ENCODE results near the gene ZNF169. TPM values are rescaled to one million over a fixed set of nuclear protein-coding genes. Genes with fewer than 3 reads are reported as not detected.
"Not testable (repeated sequence)": the region's sequence is repeated elsewhere in the genome, so short reads cannot be mapped to it uniquely, and the experiment has no call there.

The ZNF169 gene
- total RNA-seq, 1 donor from 2014 or later, result 10.0 TPM

DNA sequence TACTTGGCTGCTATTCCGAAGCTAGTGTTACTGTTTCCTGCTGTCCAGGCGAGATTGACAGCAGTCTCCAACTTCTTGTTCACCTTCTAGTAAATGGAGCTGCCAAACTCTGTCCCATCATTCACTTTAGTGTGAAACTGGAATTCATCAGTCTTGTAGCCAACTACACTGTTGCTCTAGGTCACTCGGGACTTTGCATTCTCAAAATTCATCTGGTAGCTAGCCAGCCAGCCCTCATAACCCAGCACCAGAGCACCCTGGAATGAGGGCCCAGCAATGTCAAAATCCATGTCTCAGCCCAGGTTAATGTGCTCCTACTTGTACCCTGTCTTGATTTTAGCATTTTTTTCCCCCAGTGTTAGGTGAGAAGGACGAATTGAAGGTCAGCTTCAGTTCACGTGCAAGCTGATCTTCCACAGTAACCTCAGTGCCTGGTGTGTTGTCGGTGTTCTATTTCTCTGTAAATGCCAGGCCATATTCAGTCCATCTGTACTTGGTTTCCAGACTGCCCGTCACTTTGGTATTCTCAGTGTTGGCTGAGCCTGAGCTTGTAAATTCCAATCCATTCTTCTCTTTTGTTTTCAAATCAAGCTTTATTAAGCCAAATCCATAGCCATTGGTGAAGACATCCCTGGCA, 28.9 kb downstream of the ZNF169 start:
- DNase-seq, result no peak

DNA sequence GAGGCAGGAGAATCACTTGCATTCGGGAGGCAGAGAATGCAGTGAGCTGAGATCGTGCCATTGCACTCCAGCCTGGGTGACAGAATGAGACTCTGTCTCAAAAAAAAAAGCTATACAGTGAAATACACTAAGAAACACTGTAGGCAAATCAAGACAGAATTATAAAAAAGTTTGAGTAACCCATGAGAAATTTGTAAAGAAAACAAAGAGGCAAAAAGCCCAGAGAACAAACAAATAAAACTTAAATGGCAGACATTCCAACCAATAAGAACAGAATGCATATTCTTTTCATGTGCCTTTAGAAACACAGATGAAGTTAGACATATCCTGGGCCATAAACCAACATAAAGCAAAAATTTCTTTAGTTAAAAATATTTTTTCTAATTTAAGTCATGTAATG, 30.6 kb downstream of the ZNF169 start:
- DNase-seq, result no peak

DNA sequence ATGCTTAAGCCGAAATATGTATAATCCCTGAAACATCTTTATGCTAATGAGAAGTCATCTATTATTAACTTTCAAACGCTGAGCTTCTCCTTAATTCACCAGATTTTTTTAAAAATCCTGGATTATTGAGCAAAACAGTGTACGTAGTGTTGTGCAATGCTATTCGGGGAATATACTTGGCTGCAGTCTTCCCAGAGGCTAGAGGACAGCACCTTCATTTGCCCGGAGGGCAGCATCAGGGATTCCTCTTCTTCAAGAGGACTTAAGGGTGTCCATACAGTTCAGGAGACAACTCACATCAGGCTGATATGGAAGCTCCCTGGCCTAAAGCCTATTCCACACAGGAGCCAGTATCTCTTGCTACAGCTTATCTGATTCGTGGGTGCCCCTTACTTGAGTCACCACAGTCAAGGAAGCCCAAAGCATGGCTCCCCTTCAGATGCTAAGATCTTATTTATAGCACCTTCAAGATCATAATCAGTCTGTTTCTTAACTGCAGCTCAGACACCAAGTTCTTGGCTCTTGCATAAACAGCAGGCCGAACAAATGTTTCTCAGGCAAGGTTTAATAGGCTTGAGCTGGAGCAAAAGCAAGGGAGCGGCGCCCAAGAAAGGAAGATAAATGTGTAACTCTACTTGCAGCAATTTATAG, 40.0 kb downstream of the ZNF169 start:
- DNase-seq, result peak; percentile 13

DNA sequence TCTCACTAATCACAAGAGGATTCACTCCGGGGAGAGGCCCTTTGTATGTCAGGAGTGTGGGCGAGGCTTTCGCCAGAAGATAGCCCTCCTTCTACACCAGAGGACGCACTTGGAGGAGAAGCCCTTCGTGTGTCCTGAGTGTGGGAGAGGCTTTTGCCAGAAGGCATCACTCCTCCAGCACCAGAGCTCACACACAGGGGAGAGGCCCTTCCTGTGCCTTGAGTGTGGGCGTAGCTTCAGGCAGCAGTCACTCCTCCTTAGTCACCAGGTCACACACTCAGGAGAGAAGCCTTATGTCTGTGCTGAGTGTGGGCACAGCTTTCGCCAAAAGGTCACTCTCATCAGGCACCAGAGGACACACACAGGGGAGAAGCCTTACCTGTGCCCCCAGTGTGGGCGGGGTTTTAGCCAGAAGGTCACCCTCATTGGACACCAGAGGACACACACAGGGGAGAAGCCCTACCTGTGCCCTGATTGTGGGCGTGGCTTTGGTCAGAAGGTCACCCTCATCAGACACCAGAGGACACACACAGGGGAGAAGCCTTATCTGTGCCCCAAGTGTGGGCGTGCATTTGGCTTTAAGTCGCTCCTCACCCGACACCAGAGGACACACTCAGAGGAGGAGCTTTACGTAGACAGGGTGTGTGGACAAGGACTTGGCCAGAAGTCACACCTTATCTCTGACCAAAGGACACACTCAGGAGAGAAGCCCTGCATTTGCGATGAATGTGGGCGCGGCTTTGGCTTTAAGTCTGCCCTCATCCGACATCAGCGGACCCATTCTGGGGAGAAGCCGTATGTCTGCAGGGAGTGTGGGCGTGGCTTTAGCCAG, 41.6 kb downstream of the ZNF169 start:
- no peak for DNase-seq

DNA sequence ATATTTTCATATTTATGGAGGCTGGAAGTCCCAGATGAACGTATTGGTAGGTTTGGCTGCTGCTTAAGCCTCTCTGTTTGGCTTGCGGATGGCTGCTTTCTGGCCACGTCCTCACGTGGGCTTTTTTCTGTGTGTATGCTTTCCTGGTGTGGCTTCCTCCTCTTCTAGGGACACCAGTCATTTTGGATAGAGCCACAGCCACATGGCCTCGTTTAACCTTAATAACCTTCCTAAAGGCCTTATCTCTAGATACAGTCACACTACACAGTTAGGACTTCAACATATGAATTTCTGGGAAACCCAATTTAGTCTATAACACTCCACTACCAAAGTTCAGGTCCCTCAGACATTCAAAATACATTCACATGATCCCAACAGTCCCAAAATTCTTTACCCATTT, 42.5 kb downstream of the ZNF169 start:
- DNase-seq, result no peak

DNA sequence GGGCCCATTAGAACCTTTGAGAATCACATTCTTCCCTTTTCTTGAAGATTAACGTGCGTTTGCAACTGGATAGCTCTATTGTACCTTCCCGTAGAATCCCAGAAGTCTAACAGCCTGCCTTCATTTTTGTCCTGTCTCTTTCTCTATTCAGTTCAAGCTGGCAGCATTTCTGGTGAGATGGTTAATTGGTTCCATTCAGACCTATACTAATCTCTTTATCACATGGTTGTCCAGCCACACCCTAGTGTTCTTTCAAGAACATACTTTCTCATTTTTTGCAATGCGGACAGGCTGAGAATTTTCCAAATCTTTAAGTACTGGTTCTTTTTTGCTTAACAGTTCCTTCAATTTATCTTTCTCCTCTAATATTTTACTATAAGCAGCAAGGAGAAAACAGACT, 43.3 kb downstream of the ZNF169 start:
- no peak for DNase-seq

DNA sequence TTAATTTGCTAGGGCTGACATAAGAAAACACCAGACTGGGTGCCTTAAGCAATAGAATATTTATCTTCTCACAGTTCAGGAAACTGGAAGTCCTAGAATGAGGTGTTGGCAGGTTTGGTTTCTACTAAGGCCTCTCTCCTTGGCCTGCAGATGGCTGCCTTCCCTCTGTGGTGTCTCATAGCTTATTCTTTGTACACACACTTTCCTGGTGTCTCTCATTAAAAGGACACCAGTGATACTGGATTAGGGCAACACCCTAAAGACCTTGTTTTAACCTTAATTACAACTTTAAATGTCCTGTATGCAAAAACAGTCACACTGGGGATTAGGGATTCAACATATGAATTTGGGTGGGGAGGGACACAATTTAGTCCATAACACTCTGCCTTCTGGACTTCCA, 44.2 kb downstream of the ZNF169 start:
- no peak for DNase-seq

DNA sequence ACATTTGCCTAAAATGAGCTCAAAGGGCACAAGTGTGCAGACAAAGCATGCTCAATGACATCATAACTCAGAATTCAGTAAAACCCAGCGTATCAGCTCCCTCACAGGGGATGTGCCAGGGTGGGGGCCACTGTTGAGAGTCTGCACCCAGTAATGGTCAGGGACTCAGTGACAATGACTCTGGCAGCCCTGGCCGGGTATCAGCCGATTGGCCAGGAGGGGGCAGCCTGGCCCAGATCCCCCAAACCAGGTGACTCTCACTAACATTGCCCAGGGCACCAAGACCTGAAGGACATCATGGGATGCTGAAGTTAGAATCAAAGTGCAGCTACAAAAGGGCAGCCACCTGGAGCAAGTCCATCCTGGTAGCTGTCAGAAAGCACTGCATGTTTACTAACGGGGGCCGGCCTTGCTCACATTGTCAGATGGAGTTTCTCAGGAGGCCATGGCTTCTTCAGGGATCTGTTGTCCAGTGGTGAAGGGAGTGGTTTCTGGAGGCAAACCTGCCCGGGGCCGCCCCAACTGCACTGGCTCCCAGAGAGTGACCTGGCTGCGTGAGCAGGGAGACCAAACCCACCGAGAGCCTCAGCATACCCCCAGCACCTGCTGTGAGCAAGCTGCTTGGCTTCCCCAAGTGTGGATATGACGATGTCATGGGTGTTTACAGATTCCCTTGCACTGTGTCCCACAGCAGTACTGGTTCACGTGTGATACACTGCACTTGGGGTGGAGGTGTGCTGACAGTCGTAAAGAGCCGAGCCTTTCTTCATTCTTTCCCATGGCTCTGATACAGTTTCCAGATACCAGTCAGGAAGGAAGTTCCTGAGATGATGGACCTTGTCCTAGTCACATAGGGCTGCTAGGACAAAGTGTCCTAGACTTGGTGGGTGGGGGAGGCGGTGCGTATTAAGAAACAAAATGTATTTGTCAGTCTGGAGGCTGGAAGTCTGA, 56.2 kb downstream of the ZNF169 start:
- not testable (repeated sequence) for DNase-seq

DNA sequence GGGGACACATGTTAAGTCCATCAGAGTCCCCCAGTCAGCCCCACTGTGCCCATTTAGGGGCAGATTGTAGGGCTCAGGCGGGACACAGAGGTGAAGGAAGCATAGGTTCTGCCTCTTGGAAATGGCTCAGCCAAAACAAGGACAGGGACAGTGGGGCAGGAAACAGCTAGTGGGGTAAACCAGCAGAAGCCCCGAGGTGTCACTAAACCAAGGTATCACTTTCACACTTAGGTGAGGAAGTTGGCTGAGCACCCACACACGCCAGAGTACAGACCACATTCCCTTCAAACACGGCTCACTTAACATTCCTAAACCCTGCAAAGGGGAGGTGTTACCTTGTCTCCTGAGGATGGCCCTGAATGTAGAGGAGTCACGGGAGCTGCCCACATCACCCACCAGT, 57.1 kb downstream of the ZNF169 start:
- not testable (repeated sequence) for DNase-seq

DNA sequence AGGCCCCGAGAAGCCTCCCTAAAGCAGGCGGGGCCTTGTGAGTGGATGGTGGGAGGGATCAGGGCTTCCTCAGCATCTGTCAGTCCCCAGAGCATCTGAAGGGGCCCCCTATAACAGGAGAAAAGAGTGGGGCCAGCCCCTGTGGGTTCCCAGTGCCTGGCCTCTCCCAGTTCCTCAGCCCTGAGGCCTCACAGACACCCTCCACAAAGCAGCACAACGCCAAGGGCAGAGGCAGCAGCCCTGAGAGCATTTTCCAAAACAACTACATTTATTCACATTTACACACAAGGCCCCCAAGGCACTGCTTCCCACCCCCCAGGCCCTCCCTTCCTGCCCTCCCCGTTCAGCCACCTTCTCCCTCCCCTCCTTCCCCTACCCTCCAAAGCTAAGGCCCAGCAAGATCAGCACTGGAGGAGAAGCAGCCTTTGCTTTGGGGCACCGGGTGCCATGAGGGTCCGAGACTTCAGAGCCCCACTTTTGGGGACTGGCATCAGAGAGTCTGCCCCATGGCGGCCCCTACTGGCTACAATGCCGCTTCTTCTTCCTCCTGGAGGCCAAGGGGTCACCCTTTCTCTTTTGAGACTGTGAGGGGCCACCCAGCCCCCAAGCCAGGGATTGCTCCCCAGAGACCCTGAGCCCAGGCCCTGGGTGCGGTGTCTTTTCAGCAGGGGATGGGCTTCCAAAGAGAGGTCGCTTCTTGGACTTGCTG, 59.0 kb downstream of the ZNF169 start:
- not testable (repeated sequence) for DNase-seq

DNA sequence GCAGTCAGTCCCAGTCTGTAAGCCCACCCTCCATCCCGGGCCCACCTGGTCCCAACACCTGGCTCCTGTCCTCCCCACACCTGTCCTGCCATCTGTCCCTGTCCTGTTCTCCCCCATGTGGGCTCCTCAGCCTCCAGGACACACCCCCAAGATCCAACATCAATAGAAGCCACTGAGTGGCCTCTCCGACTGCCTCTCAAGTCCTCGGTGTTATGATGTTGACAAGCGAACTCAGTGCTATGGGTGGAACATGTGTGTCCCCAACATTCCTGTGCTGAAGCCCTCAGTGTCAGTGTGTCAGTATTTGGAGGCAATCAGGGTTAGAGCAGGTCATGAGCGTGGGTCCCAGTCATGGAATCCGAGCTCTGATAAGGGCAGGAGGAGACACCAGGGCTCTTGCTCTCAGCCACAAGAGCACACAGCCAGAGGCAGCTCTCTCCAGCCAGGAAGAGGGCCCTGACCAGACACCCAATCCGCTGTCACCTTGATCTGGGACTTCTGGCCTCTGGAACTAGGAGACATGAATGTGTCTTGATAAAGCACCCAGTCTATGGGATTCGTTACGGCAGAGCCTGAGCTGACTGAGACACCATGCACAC, 63.3 kb downstream of the ZNF169 start:
- DNase-seq, result not testable (repeated sequence)

DNA sequence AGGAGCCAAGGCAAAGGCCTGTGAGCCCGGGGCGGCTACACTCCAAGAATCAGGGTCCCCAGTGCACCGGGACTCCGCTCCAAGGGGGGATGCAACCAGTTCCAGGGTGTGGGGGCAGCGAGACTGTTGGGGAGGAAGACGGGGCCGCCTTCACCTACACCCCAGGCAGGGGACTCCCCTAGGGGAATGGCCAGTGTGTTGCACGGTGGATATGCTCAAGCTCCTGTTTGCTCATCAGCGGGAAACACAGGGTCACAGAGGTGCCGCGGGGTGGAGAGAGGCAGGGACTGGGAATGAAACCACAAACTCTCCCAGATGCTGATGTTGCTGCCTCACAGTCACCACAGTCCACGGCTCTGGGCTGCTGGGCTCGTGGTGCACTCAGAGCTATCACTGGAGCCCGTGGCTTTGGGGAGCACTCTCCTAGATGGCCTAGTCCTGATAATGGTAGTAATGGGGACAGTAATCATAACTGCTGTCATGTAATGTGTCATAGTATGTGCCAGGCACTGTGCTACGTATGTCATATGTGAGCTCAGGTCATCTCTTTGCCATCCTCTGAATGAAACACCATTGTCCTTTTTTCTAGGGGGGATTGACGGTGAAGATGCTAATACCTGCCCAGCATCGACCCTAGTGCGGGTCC, 64.2 kb downstream of the ZNF169 start:
- not testable (repeated sequence) for DNase-seq

DNA sequence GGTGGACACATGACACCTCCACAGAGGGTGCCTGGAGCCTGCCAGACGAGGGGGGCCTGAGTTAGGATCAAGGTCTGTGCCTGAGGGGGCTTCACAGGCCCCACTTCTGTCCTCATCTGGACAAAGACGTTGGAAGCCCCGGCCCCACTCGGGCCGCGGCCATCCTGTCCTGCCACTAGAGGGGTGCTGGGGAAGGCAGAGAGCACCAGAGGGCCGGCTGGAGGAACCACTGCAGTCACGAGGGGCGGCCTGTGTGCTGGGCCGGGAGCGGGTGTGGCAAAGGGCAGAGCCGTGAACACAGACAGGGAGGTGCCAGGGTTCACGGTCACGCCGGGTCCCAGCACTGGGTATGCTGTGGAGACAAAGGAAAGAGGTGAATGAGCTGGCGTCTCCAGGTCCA, 66.5 kb downstream of the ZNF169 start:
- not testable (repeated sequence) for DNase-seq

DNA sequence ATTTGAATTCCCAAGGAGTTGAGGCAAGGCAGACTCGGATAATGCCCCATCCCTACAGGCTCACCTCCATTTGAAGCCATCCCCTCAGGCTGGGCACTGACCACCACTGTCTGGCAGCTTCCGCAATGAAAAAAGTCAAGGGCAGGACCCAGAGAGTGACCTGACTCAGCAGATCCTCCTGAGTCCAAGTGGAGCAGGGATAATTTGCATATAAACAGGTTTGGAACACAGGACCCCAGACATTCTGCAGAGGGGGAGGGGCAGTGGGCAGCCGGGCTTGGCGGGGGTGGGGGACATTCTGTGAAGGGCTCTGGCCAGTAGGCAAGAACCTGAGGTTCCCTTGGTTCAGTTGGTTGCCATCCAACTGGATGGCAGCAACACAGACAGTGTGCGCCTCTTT, 69.4 kb downstream of the ZNF169 start, which contains the start of gene NUTM2F:
NUTM2F (minus strand) TSS at position 101 of the 400 bp plus-strand sequence; CDS start at position 80, 21 bp downstream.
- DNase-seq, result not testable (repeated sequence)

DNA sequence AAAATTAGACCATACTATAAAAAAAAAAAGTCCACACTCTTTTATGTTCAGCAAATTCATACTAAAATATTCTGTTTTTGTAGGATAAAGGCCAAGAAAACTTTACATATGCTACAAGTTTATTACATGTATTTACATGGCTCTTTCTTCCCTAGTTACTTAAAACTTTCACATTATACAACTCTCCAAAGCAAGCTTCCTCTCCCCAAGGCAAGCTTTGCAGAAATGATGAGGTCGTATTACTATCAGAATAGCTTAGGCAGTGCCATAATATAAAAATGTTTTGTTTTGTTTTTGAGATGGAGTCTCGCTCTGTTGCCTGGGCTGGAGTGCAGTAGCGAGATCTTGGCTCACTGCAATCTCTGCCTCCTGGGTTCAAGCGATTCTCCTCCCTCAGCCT, 77.3 kb downstream of the ZNF169 start:
- DNase-seq, result not testable (repeated sequence)

DNA sequence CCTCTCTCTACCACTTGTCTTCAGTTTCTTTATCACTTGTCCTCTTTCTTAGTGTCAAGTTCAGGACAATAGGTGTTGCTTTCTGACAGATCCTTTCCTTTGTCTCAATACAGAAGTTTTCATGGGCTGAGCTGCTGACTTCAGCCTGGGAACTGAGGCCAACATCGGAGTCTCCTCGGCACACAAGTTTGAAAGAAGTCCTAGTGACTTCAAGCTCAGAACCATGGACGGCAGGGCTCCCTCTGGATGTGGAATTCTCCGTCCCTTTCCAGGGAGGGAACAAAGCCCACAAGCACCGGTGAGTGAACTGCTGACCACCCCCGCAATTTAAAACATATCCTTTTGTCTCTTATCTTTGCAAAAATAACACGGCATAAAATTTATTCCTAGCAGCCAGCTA, 79.6 kb downstream of the ZNF169 start:
- DNase-seq, result not testable (repeated sequence)

DNA sequence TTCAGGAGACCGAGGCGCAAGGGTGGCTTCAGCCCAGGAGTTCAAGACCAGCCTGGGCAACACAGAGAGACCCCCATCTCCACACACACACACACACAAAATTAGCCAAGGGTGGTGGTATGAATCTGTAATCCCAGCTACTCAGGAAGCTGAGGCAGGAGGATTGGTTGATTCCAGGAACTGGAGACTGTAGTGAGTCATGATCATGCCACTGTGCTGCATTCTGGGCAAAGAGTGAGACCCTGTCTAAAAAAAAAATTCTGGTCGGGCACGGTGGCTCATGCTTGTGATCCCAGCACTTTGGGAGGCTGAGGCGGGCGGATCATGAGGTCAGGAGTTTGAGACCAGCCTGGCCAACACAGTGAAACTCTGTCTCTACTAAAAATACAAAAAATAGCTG, 80.6 kb downstream of the ZNF169 start:
- DNase-seq, result not testable (repeated sequence)

DNA sequence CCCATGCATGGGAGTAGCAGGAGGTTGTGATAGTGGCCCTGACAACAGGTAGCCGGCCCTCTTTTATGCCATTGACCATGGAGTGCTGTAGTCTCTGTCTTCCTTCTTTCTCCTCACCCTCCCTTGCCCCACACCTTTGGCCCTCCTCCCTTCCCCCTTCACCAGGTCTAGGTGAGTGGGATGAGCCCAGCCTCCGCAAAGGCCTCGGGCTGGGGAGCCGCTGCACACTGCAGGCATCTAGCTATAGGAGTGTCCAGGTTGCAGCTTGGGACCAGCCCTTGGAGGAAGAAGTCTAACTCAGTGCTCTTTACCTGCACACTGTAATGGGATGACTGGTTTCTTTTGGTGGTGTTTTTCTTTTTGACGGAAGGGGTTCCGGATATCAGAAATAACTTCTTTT, 81.7 kb downstream of the ZNF169 start:
- not testable (repeated sequence) for DNase-seq

DNA sequence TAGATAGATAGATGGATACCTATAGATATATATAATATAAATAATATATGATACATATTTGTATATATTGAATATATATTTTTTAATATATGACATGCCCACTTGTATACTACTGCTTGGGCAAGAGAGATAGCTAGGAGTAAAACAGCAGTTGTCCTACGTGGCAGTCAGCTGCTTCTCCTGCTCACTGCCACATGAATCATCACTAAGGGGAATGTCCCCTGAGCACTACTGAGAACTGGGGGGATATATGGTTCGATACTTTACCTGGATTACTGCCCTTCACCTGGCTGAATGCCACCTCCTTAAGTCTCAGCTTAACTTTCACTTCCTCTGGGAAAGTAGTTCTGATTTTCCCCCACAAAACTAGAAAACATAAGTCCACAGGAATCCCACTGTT, 82.6 kb downstream of the ZNF169 start:
- not testable (repeated sequence) for DNase-seq

DNA sequence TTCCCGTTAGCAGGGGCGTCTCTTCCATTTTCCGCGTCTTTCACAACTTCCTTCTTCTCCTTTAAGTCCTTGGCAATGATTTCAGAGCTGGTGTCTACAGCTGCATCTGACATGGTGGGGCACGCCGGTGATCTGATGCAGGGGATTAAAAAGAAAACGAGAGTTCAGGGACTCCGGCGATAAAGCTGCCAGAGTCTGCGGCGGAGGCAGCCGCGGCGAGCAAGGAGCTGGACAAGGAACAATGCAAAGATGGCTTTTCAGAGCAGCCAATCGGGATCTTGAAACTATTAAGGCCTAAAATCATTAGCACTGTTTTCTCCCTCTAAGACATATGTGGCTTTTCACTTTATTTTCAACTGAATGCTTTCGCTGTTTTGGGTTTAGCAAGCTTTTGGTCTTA, 88.4 kb downstream of the ZNF169 start:
- not testable (repeated sequence) for DNase-seq

Measured in occipital lobe (tissue), 2 donors.